Measurements from ENCODE around the gene DOK5.

DNA sequence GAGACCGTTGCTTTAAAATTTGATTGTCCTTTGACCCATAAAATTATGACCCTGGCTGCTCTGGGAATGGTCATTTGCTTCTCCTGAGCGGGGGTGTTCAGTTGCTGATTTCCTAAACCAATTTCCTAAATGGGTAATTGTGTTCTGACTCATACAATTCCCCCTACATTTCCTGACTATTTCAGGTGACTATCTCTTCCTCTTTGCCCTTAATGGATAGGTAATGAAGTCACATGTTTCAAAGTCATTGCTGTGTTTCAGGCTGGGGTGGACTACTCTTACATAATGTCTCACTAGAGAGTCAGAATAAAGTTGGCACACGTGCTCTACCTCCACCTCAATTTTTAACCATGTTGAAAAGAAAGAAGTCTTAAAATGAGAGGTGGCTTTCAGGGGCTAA, 109.8 kb downstream of the DOK5 start:
- TF ChIP-seq GATA3 (IDR thresholded peaks at IDR 0.05; ENCODE audit: low read depth, low read length) (no peak), GATA2 (IDR thresholded peaks at IDR 0.05; ENCODE audit: low read depth, low read length) (no peak)

Measured in SH-SY5Y (cell line).